ENCODE measurements around the gene LRCH1.
"Not testable (repeated sequence)": the region's sequence is repeated elsewhere in the genome, so short reads cannot be mapped to it uniquely, and the experiment has no call there.

LRCH1 gene

GRCh38 chr13:46720189-46720588, 167.2 kb downstream of the LRCH1 start:
- DNase-seq = no peak

- no peak for DNase-seq
Measured at GRCh38 chr13:46721054-46721453, 168.1 kb downstream of the LRCH1 start.

DNA sequence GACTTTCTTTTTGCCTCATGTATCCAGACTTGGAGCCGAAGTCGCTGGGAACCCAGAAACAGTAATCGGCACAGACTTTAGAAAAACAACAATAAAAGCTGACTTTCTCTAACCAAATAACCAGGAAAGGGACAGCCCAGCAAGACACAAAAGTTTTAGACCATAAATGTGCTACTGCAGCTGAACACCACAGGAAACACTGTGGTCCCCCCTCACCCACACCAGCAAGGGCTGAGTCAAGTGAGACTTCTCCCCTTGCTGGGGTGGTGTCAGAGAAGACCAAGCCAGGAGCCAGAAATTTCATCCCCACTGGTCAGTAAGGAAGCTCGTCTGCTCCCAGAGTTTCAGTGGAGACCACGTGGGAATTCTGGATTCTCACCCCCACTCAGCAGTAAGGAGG, 173.4 kb downstream of the LRCH1 start:
- no peak for DNase-seq

GRCh38 chr13:46728777-46729176, 175.8 kb downstream of the LRCH1 start:
- no peak for DNase-seq

DNA sequence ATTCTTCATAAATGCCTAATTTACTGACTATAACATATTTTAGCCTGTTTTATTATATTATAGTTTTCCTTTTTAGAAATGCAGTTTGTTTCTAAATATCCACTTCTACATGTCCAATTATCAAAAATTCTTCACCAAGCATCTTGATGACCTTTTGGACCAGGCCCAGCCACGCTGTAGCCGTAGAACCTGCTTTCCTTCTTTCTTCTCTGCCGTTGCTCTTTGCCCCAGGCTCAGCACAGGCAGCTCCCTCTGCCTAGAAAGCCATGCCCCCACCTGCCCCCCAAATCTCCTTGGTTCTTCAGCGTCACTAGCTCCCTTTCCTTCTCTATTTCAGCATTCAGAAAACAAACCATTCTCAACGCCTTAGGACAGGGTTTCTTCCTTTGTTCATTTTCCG, 178.6 kb downstream of the LRCH1 start:
- DNase-seq = no peak

DNA sequence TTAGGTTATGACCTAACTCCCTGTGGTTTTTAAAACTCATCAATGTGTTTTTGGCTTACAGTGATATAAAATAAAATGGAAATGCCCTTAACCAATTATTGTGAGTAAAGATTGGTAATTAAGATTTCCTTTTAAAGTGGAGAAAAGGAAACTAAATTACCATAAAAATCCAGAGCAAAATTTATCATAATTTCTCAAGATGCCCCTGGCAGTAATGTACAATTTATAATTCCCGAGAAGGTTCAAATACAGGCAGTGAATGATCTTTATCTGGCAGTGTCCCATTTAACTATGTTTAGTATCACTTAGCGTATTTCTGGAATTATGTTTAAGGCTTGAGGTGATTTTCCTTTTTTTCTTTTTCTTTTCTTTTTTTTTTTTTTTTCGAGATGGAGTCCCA, 182.5 kb downstream of the LRCH1 start:
- DNase-seq = no peak

GRCh38 chr13:46736541-46737310, 183.8 kb downstream of the LRCH1 start:
- no peak for DNase-seq

DNA sequence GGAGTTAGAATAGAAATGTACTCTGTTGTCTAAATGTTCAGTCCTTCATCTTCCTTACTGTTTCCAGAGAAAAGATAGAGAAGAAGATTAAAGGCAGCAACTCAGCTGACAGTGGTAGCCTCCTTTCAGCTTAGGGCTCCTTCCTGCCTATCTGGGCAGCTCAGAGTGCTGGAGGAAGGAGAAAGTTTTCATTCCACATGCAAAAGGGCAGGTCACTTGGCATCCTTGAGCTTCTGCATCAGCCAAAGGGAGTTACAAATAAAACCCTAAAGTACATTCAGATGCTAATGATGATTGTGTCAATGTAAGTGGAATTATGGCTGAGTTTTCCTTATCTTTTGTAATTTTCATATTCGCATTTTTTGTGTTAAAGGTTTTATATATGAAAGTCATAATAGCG, 185.1 kb downstream of the LRCH1 start:
- no peak for DNase-seq

DNA sequence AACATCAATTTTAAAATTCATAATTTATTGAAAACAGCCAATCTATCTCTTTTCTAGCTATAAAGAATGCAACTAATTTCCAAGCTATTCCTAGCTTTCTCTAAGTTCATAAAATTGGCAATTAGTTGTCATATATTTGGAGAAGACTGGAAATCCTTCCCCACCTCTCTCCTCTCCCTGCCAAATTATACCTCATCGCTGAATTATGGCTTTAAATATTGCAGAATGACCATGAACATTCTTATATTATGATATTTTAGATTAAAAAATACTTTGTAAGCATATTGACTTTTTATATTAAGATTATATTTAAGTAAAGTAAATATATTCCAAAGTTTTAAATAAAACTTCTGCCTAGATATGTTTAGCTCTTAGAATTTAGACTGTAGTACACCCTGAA, 185.8 kb downstream of the LRCH1 start:
- DNase-seq = no peak

- no peak for DNase-seq
Measured at GRCh38 chr13:46739447-46740098, 186.6 kb downstream of the LRCH1 start.

GRCh38 chr13:46743191-46743590, 190.2 kb downstream of the LRCH1 start:
- no peak for DNase-seq

- no peak for DNase-seq
Measured at GRCh38 chr13:46745062-46745461, 192.1 kb downstream of the LRCH1 start.

GRCh38 chr13:46745706-46746105, 192.7 kb downstream of the LRCH1 start:
- no peak for DNase-seq

GRCh38 chr13:46747031-46747820, 194.3 kb downstream of the LRCH1 start:
- DNase-seq = no peak

- DNase-seq = no peak
Measured at GRCh38 chr13:46748300-46748699, 195.3 kb downstream of the LRCH1 start.

- no peak for DNase-seq
Measured at GRCh38 chr13:46749951-46750350, 197.0 kb downstream of the LRCH1 start.

- no peak for DNase-seq
Measured at GRCh38 chr13:46751811-46752635, 199.1 kb downstream of the LRCH1 start.

DNA sequence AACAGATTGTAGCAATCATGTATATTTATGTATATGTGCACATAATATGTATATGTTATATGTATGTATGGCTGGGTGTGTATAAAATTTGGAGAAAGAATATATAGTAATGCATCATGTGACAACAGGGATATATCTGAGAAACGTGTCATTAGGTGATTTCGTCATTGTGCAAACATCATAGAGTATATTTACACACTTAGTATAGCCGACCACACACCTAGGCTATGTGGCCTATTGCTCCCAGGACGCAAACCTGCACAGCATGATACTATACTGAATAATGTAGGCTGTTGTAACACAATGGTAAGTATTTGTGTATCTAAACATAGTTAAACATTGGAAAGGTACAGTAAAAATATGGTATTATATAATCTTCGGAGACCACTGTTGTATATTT, 200.2 kb downstream of the LRCH1 start:
- no peak for DNase-seq

- DNase-seq = no peak
Measured at GRCh38 chr13:46753917-46754316, 200.9 kb downstream of the LRCH1 start.

DNA sequence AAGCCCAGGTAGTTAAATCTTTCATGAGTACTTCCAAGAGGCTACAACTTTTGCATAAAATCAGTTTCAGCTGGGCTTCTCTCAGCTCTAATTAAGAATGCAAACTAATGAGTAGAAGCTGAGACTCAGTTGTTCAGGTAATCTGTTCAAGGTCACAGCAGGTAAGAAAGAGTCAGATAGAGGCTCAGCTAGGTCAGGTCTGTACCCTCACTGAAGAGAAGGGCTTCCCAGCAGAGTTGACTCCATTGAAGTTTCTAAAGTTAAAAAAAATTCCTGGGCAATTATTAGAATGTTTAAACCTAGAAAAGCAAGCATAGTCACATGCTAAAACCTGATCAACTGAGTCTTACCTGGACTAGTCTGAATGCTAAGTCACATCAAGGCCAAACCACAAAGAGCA, 201.8 kb downstream of the LRCH1 start:
- DNase-seq = no peak

DNA sequence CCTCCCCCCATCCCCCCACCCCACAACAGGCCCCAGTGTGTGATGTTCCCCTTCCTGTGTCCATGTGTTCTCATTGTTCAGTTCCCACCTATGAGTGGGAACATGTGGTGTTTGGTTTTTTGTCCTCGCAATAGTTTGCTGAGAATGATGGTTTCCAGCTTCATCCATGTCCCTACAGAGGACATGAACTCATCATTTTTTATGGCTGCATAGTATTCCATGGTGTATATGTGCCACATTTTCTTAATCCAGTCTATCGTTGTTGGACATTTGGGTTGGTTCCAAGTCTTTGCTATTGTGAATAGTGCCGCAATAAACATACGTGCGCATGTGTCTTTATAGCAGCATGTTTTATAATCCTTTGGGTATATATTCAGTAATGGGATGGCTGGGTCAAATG, 202.5 kb downstream of the LRCH1 start:
- DNase-seq = not testable (repeated sequence)

GRCh38 chr13:46756977-46757376, 204.0 kb downstream of the LRCH1 start:
- no peak for DNase-seq

GRCh38 chr13:46757640-46758039, 204.7 kb downstream of the LRCH1 start:
- DNase-seq = no peak
